Measurements from ENCODE around the gene INPP5D. TPM values are rescaled to one million over a fixed set of nuclear protein-coding genes. Genes with fewer than 3 reads are reported as not detected.

The INPP5D gene
- total and polyA plus RNA-seq, 2 of the 13 experiments (the other 11 are each of a cell fraction or from before 2014, with no cell fraction given), result 16.7 to 18.0 TPM

DNA sequence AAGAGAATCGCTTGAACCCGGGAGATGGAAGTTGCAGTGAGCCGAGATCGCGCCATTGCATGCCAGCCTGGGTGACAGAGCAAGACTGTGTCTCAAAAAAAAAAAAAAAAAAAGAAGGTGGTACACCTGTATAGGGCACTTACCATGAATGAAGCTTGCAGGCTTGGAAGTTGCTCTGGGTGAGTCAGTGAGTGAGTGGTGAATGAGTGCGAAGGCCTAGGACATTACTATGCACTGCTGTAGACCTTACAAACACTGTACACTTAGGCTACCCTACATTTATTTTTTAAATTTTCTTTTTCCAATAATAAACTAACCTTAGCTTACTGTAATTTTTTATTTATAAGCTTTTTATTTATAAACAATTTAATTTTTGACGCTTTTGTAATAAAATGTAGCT is 113.0 kb downstream of the INPP5D start:
- Histone ChIP-seq H3K9me3 (ENCODE audit: low read length) (no peaks in the 10 kb centered on the region), H3K79me2 (ENCODE audit: insufficient read depth, low read length) (no peaks in the 10 kb centered on the region), H3K36me3 (replicated peaks in 1 of 2; ENCODE audit: control insufficient read depth in 1 of 2, insufficient read depth in 2 of 2, low read length in 2 of 2) (peaks cover 23 to 47% of the 10 kb centered on the region in 2 experiments), H3K27ac (ENCODE audit: extremely low read length, insufficient read depth, low read length) (no peak overlapping the region), H3K4me1 (ENCODE audit: insufficient read depth, low read length) (no peaks in the 10 kb centered on the region), H2AFZ (ENCODE audit: low read length) (no peak overlapping the region), H3K4me3 (replicated peaks in 1 of 3; ENCODE audit: insufficient read depth in 1 of 3, low read depth in 2 of 3, low read length in 3 of 3) (no peak overlapping the region), H3K4me2 (ENCODE audit: low read depth, low read length) (no peak overlapping the region), H3K27me3 (ENCODE audit: control insufficient read depth in 1 of 2, insufficient read depth in 2 of 2, low read length in 2 of 2) (no peaks in the 10 kb centered on the region), H4K20me1 (ENCODE audit: insufficient read depth, low read length) (no peaks in the 10 kb centered on the region), H3K9ac (ENCODE audit: insufficient read depth, low read depth, low read length) (no peak overlapping the region)
- intact Hi-C loops (cut with micrococcal nuclease; ENCODE audit: unreplicated experiment) (no loop called here), in situ Hi-C loops (cut with HindIII; ENCODE audit: extremely low pct_ligation_motif_present, low pct_unique_long_range_greater_than_20kb) (no loop called here)
- 98% methylated on average over 7 of the region's 7 CpGs for WGBS (ENCODE audit: low lambda C conversion rate)
- ATAC-seq (no peak), DNase-seq (ENCODE audit: low spot score) (no peak), FAIRE-seq (no peak)
- ChIA-PET CTCF (ENCODE audit: low intra/inter-chr PET ratio, low total read pairs) (no interaction called here), POLR2A (no interaction called here)
- no peak for TF ChIP-seq TAF1 (CRISPR knock-in tag; IDR thresholded peaks at IDR 0.05)
- no TSS peak for BruUV-seq (replicated peaks)

DNA sequence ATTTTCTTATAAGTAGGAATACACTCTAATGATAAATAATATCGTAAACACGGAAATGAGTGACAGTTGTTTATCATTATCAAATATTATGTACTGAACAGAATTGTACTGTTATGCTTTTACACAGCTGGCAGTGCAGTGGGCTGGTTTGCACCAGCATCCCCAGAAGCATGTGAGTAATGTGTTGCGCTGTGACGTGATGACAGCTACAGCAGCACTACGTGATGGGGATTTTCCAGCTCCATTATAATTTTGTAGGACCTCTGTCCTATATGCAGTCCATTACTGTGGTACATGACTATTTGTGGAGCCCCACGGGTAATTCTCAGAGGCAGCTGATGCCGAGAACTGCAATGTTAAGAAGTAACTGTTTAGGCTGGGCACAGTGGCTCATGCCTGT is 114.0 kb downstream of the INPP5D start:
- CTCF ChIA-PET (ENCODE audit: low intra/inter-chr PET ratio, low total read pairs), result no interaction called here
- no peak overlapping the region for H2AFZ ChIP-seq (ENCODE audit: low read length)
- no peaks in the 10 kb centered on the region for H4K20me1 ChIP-seq (ENCODE audit: insufficient read depth, low read length)
- WGBS (ENCODE audit: low lambda C conversion rate), result 95% methylated on average over 7 of the region's 7 CpGs
- H3K9ac ChIP-seq (ENCODE audit: insufficient read depth, low read depth, low read length), result no peak overlapping the region
- POLR2A ChIA-PET, result no interaction called here
- no peaks in the 10 kb centered on the region for H3K4me1 ChIP-seq (ENCODE audit: insufficient read depth, low read length)
- ATAC-seq, result no peak
- intact Hi-C loops (cut with micrococcal nuclease; ENCODE audit: unreplicated experiment), result no loop called here
- H3K27me3 ChIP-seq (ENCODE audit: control insufficient read depth in 1 of 2, insufficient read depth in 2 of 2, low read length in 2 of 2), result no peaks in the 10 kb centered on the region
- H3K4me2 ChIP-seq (ENCODE audit: low read depth, low read length), result no peak overlapping the region
- in situ Hi-C loops (cut with HindIII; ENCODE audit: extremely low pct_ligation_motif_present, low pct_unique_long_range_greater_than_20kb), result no loop called here
- BruUV-seq (replicated peaks), result no TSS peak
- no peak for FAIRE-seq
- peaks cover 23 to 51% of the 10 kb centered on the region in 2 experiments for H3K36me3 ChIP-seq (replicated peaks in 1 of 2; ENCODE audit: control insufficient read depth in 1 of 2, insufficient read depth in 2 of 2, low read length in 2 of 2)
- no peak overlapping the region for H3K27ac ChIP-seq (ENCODE audit: extremely low read length, insufficient read depth, low read length)
- DNase-seq (ENCODE audit: low spot score), result no peak
- no peak overlapping the region for H3K4me3 ChIP-seq (replicated peaks in 1 of 3; ENCODE audit: insufficient read depth in 1 of 3, low read depth in 2 of 3, low read length in 3 of 3)
- no peaks in the 10 kb centered on the region for H3K79me2 ChIP-seq (ENCODE audit: insufficient read depth, low read length)
- H3K9me3 ChIP-seq (ENCODE audit: low read length), result no peaks in the 10 kb centered on the region
- TF ChIP-seq FOXJ3 (CRISPR knock-in tag; IDR thresholded peaks at IDR 0.05; ENCODE audit: borderline replicate concordance) (no peak), NR2F1 (CRISPR knock-in tag; IDR thresholded peaks at IDR 0.05) (no peak), KMT2B (CRISPR knock-in tag; IDR thresholded peaks at IDR 0.05) (no peak), KDM4B (CRISPR knock-in tag; IDR thresholded peaks at IDR 0.05) (no peak), THYN1 (CRISPR knock-in tag; IDR thresholded peaks at IDR 0.05; ENCODE audit: borderline replicate concordance, low read depth) (no peak), ZNF280B (CRISPR knock-in tag; IDR thresholded peaks at IDR 0.05; ENCODE audit: borderline replicate concordance) (no peak), KLF12 (CRISPR knock-in tag; IDR thresholded peaks at IDR 0.05; ENCODE audit: borderline replicate concordance) (no peak), ZNF713 (CRISPR knock-in tag; IDR thresholded peaks at IDR 0.05) (no peak), ZNF761 (CRISPR knock-in tag; conservative IDR thresholded peaks at IDR 0.05) (no peak), ZNF317 (CRISPR knock-in tag; IDR thresholded peaks at IDR 0.05) (no peak), ZFP62 (CRISPR knock-in tag; IDR thresholded peaks at IDR 0.05) (no peak), SIX1 (CRISPR knock-in tag; IDR thresholded peaks at IDR 0.05; ENCODE audit: borderline replicate concordance) (no peak), BRF2 (CRISPR knock-in tag; IDR thresholded peaks at IDR 0.05) (no peak)
